Measurements from ENCODE around the gene CMSS1. TPM values are rescaled to one million over a fixed set of nuclear protein-coding genes. Genes with fewer than 3 reads are reported as not detected.

The CMSS1 gene
- total RNA-seq, 1 experiment from 2014 or later = 64.1 TPM

DNA sequence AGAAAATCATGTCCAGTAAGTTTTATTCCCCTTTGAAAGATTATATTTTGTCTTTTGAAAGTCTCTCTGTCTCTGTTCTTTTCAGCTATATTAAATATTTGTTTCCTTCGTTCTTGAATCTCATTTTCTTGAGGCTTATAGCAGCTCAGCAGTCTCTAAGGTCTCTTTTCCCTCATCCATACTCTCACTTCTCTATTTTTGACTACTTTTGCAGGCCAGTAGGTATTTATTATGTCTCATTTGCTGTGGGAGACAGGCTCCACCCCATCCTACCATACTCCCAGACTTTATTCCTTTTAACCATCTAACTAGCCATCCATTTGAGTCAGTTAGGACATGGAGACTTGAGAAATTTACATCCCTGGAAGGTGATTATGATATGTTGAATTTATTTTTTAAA is 225.6 kb downstream of the CMSS1 start:
- no peak overlapping the region for H3K4me3 ChIP-seq (replicated peaks in 1 of 2; ENCODE audit: low read depth in 1 of 2, low read length in 2 of 2)
- no peaks in the 10 kb centered on the region for H3K79me2 ChIP-seq (ENCODE audit: insufficient read depth, low read length)
- DNase-seq (ENCODE audit: low read depth, low spot score) (no peak), ATAC-seq (no peak)
- no peak overlapping the region for H2AFZ ChIP-seq (ENCODE audit: low read depth, low read length, poor library complexity, severe bottlenecking)
- RAD21 ChIA-PET (ENCODE audit: low non-redundant PET in 1 of 2, low total read pairs in 2 of 2, uncharacterized antibody in 2 of 2, unreplicated experiment in 2 of 2) = no interaction called here
- no peaks in the 10 kb centered on the region for H3K9me3 ChIP-seq (ENCODE audit: control insufficient read depth in 1 of 2, insufficient read depth in 1 of 2, low read depth in 1 of 2, low read length in 2 of 2)
- no peaks in the 10 kb centered on the region for H3K9me2 ChIP-seq (ENCODE audit: insufficient read depth)
- no peak overlapping the region for H3K27ac ChIP-seq (ENCODE audit: low read depth, low read length)
- H3K36me3 ChIP-seq (ENCODE audit: control insufficient read depth in 1 of 2, insufficient read depth in 2 of 2, low read length in 2 of 2) = no peaks in the 10 kb centered on the region
- peaks cover 26 to 38% of the 10 kb centered on the region in 2 experiments for H3K4me1 ChIP-seq (ENCODE audit: control insufficient read depth in 1 of 2, insufficient read depth in 2 of 2, low read length in 2 of 2)
- H3K27me3 ChIP-seq (ENCODE audit: insufficient read depth, low read length) = no peaks in the 10 kb centered on the region
- POLR2A ChIA-PET = no interaction called here
- H3K9ac ChIP-seq (ENCODE audit: low read length) = no peak overlapping the region
- no peaks in the 10 kb centered on the region for H4K20me1 ChIP-seq (ENCODE audit: insufficient read depth)
- TF ChIP-seq EGR1 (IDR thresholded peaks at IDR 0.05; ENCODE audit: low read depth) (no peak), EZH2phosphoT487 (IDR thresholded peaks at IDR 0.05; ENCODE audit: borderline replicate concordance) (no peak), FOSL1 (IDR thresholded peaks at IDR 0.05; ENCODE audit: low read depth) (no peak), SP1 (IDR thresholded peaks at IDR 0.05; ENCODE audit: low read depth) (no peak)
- intact Hi-C loops (cut with micrococcal nuclease) = no loop called here
- CTCF ChIA-PET = no interaction called here
- BruUV-seq (replicated peaks) = no TSS peak
- H3K4me2 ChIP-seq (ENCODE audit: low read length) = no peak overlapping the region

DNA sequence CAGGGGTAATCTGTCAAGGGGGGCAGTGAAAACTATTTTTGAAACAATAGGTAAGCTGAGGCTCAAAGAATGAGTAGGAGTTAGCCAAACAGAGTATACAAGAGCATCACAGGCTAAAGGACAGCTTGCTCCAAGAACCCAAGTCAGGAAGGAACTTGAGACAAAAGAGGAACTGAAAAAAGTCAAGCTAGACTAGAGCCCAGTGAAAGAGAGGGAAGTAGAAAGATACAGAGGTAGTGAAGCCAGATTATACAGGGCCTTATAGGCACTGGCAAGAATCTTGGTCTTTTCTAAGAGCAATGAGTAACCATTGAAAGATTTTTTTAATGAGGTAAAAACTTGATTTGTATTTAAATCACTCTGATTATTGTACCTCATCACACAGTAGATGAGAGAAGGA is 226.7 kb downstream of the CMSS1 start:
- ATAC-seq = no peak
- POLR2A ChIA-PET = no interaction called here
- DNase-seq (ENCODE audit: low read depth, low spot score) = no peak
- H3K27me3 ChIP-seq (ENCODE audit: insufficient read depth, low read length) = no peaks in the 10 kb centered on the region
- H3K4me3 ChIP-seq (replicated peaks in 1 of 2; ENCODE audit: low read depth in 1 of 2, low read length in 2 of 2) = no peak overlapping the region
- H3K4me1 ChIP-seq (ENCODE audit: control insufficient read depth in 1 of 2, insufficient read depth in 2 of 2, low read length in 2 of 2) = peaks cover 26 to 38% of the 10 kb centered on the region in 2 experiments
- H3K4me2 ChIP-seq (ENCODE audit: low read length) = no peak overlapping the region
- H3K36me3 ChIP-seq (ENCODE audit: control insufficient read depth in 1 of 2, insufficient read depth in 2 of 2, low read length in 2 of 2) = no peaks in the 10 kb centered on the region
- H3K27ac ChIP-seq (ENCODE audit: low read depth, low read length) = no peak overlapping the region
- H3K9ac ChIP-seq (ENCODE audit: low read length) = no peak overlapping the region
- intact Hi-C loops (cut with micrococcal nuclease) = no loop called here
- RAD21 ChIA-PET (ENCODE audit: low non-redundant PET in 1 of 2, low total read pairs in 2 of 2, uncharacterized antibody in 2 of 2, unreplicated experiment in 2 of 2) = no interaction called here
- H3K79me2 ChIP-seq (ENCODE audit: insufficient read depth, low read length) = no peaks in the 10 kb centered on the region
- no TSS peak for BruUV-seq (replicated peaks)
- no peaks in the 10 kb centered on the region for H3K9me3 ChIP-seq (ENCODE audit: control insufficient read depth in 1 of 2, insufficient read depth in 1 of 2, low read depth in 1 of 2, low read length in 2 of 2)
- H2AFZ ChIP-seq (ENCODE audit: low read depth, low read length, poor library complexity, severe bottlenecking) = no peak overlapping the region
- H4K20me1 ChIP-seq (ENCODE audit: insufficient read depth) = no peaks in the 10 kb centered on the region
- CTCF ChIA-PET = no interaction called here
- no peaks in the 10 kb centered on the region for H3K9me2 ChIP-seq (ENCODE audit: insufficient read depth)
- no peak for TF ChIP-seq SIN3A (IDR thresholded peaks at IDR 0.05; ENCODE audit: low read depth)
- TF ChIP-seq YY1 (IDR thresholded peaks at IDR 0.05; ENCODE audit: extremely low read depth, insufficient replicate concordance, low read depth, low read length) = no peak
- TF ChIP-seq POLR2A (IDR thresholded peaks at IDR 0.05; ENCODE audit: borderline replicate concordance, extremely low read depth, insufficient read depth, insufficient read length) = no peak
- no peak for TF ChIP-seq SRF (IDR thresholded peaks at IDR 0.05; ENCODE audit: low read depth)
- no peak for TF ChIP-seq EZH2 (IDR thresholded peaks at IDR 0.05)
- no peak for TF ChIP-seq CBX3 (IDR thresholded peaks at IDR 0.05; ENCODE audit: low read depth)
- no peak for TF ChIP-seq TCF7L2 (IDR thresholded peaks at IDR 0.05; ENCODE audit: borderline replicate concordance, extremely low read depth, insufficient read depth, insufficient read length)
- TF ChIP-seq, protein P1, sequence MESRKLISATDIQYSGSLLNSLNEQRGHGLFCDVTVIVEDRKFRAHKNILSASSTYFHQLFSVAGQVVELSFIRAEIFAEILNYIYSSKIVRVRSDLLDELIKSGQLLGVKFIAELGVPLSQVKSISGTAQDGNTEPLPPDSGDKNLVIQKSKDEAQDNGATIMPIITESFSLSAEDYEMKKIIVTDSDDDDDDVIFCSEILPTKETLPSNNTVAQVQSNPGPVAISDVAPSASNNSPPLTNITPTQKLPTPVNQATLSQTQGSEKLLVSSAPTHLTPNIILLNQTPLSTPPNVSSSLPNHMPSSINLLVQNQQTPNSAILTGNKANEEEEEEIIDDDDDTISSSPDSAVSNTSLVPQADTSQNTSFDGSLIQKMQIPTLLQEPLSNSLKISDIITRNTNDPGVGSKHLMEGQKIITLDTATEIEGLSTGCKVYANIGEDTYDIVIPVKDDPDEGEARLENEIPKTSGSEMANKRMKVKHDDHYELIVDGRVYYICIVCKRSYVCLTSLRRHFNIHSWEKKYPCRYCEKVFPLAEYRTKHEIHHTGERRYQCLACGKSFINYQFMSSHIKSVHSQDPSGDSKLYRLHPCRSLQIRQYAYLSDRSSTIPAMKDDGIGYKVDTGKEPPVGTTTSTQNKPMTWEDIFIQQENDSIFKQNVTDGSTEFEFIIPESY (IDR thresholded peaks at IDR 0.05; ENCODE audit: extremely low read depth, insufficient replicate concordance, low read length) = no peak
- no peak for TF ChIP-seq CEBPB (IDR thresholded peaks at IDR 0.05; ENCODE audit: low read depth)
- TF ChIP-seq ZFX (IDR thresholded peaks at IDR 0.05) = no peak
- TF ChIP-seq, protein P2, sequence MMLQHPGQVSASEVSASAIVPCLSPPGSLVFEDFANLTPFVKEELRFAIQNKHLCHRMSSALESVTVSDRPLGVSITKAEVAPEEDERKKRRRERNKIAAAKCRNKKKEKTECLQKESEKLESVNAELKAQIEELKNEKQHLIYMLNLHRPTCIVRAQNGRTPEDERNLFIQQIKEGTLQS (IDR thresholded peaks at IDR 0.05) = no peak
- TF ChIP-seq POLR2AphosphoS5 (IDR thresholded peaks at IDR 0.05; ENCODE audit: low read depth, low read length) = no peak
- TF ChIP-seq EZH2phosphoT487 (IDR thresholded peaks at IDR 0.05; ENCODE audit: borderline replicate concordance) = no peak
- no peak for TF ChIP-seq ELF1 (IDR thresholded peaks at IDR 0.05; ENCODE audit: borderline replicate concordance, low read depth)
- no peak for TF ChIP-seq ZNF274 (IDR thresholded peaks at IDR 0.05; ENCODE audit: low read depth, low read length)
- no peak for TF ChIP-seq JUND (IDR thresholded peaks at IDR 0.05)
- TF ChIP-seq MAX (IDR thresholded peaks at IDR 0.05) = no peak
